CD4-positive, alpha-beta T cell treated with Interleukin-1 beta for 1 hour (primary cell): Measurements from ENCODE around the gene SLITRK3.

Experiments
- DNase-seq, 2 donors: peaks; one replicate each; pipeline ENCODE4 v3.0.0-alpha.2; 2020 to 2022

Gene SLITRK3, protein sequence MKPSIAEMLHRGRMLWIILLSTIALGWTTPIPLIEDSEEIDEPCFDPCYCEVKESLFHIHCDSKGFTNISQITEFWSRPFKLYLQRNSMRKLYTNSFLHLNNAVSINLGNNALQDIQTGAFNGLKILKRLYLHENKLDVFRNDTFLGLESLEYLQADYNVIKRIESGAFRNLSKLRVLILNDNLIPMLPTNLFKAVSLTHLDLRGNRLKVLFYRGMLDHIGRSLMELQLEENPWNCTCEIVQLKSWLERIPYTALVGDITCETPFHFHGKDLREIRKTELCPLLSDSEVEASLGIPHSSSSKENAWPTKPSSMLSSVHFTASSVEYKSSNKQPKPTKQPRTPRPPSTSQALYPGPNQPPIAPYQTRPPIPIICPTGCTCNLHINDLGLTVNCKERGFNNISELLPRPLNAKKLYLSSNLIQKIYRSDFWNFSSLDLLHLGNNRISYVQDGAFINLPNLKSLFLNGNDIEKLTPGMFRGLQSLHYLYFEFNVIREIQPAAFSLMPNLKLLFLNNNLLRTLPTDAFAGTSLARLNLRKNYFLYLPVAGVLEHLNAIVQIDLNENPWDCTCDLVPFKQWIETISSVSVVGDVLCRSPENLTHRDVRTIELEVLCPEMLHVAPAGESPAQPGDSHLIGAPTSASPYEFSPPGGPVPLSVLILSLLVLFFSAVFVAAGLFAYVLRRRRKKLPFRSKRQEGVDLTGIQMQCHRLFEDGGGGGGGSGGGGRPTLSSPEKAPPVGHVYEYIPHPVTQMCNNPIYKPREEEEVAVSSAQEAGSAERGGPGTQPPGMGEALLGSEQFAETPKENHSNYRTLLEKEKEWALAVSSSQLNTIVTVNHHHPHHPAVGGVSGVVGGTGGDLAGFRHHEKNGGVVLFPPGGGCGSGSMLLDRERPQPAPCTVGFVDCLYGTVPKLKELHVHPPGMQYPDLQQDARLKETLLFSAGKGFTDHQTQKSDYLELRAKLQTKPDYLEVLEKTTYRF

DNA sequence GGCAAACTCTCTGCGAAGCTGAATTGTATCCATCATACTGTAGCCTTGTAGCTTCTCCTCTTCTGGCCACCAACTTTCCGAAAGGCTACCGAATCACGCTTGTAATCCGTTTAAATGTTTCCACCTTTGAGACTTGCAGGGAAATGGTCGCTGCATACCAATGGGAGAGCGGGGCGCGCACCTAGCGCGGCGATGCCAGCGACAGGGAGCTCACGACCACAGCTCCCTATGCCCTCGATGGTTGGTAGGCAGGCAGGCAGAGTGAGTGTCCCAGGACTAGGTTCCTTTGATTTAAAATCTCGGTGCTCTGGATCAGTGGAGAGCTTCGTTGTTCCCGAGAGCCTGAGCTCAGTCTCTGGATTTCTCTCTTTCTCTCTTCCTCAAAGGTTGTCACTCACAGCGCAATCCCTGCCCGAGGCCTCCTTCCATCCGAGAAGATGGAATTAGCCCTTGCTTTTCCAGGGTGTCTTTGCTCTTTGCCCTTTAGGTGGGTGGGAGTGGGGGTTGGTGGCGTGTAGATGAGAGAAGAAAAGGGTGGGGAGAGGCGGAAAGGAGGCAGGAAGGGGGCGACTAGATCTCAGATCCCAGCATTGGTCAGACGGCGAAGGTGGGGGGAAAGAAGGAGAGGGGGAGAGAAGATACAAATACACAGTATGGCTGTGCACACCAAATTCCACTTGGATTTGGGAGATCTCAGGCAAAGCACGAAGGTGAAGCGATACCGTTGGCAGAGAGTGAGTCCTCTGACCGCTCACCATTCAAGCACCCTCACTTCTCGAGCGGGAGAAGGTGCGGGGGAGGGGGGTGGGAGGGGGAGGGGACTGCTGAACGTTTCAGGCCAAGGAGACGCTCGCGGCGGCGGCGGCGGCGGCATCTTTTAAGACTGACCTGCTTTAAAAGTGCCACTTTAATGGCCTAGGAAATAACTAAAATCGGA lies at the start of gene SLITRK3:
Gene SLITRK3, minus strand, starts transcription at position 745 of the 937 bp plus-strand sequence. CDS start 5,554 bp downstream, outside the sequence.
- DNase-seq = no peak

DNA sequence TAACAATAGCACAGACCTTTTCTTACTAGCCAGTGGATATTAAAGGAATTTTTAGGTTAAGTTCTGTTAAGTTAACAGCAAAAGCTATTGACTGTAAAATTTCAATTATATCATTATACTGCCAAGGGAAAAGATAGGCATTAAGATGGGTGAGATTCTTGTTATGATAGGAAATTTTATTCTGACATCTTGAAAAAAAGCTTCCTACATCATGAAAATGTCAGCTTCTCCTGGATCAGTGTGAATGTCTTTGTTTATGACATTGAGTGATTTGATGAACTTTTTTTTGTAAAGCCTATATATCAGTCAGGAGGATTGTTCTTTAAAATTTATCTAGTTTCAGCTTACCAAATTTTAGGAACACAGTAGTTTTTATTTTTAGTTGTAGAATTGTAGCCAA lies 47.4 kb upstream of the SLITRK3 start:
- DNase-seq = no peak

DNA sequence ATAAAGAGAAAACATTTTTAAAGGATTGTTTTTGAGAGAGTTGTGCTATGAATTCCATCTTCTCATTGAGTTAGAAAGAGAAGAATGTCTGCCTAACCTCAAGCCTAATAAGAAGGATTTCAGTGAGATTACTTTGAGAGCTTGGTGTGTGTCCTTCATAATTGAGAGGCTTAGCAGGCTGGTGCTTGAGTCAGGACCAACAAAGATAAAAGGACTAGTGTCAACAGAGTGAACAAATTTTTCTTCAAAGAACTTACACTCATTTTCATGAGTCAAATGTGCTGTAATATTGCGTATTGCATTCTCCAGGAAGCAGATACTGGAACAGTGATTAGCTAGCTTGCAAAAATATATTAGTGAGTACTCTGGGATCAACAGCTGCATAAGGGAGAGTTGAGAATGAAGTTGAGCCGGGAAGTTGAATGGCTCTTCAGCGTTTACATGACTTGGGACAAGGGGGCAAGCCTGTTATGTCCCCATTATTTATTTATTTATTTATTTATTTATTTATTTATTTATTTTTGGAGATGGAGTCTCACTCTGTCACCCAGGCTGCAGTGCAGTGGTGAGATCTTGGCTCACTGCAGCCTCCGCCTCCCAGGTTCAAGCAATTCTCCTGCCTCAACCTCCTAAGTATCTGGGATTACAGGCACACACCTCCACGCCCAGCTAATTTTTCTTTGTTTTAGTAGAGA lies 37.5 kb upstream of the SLITRK3 start:
- DNase-seq = no peak

DNA sequence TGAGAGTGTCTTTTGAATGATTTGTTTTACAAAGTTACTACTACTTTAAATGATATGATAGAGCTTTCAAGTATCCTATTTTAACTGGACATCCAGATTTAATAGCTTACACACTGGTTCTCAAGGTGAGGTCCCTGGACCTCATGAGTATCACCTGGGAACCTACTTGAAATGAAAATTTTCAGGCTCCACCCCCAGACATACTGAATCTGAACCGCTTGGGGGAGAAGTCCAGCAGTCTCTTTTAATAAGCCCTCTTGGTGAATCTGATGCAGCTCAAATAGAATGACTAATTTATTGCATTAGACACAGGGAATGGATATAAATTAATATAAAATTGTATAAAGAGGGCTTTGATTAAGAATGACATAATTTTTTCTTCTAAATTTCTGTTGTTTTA lies 29.4 kb upstream of the SLITRK3 start:
- DNase-seq = no peak

DNA sequence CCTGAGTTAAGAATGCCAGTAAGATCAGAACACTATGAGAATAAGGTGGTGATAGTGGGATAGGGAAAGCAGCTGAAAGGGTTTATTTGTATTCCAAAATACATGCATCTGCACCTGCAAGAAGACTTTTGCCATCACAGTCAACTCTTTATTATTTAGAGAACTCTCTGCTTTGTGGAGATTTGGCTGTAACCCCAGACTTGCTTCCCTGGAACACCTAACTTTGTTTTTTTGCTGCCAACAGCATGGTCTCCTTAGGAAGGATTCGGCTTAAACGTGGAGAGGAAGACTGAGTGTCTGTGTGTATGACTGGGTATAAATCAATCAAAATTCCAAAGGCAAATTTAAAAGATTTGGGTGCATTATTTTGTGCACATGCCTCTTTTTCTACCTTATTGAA lies 21.6 kb upstream of the SLITRK3 start:
- DNase-seq = no peak

GRCh38 chr3:165212580-165212979 lies 16.4 kb upstream of the SLITRK3 start:
- no peak for DNase-seq

GRCh38 chr3:165211721-165212120 lies 15.5 kb upstream of the SLITRK3 start:
- DNase-seq = no peak

DNA sequence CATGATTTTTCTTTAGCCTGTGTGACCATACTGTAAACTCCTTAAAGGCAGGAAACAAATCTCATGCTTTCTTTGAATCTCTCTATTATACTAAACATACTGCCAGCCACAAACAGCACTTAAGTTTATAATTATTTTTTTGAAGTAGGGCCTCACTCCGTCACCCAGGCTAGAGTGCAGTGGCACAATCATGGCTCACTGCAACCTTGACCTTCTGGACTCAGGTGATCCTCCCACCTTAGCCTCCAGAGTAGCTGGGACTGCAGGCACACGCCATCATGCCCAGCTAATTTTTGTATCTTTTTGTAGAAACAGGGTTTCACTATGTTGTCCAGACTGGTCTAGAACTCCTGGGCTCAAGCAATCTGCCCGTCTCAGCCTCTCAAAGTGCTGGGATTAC lies 14.5 kb upstream of the SLITRK3 start:
- DNase-seq = no peak

DNA sequence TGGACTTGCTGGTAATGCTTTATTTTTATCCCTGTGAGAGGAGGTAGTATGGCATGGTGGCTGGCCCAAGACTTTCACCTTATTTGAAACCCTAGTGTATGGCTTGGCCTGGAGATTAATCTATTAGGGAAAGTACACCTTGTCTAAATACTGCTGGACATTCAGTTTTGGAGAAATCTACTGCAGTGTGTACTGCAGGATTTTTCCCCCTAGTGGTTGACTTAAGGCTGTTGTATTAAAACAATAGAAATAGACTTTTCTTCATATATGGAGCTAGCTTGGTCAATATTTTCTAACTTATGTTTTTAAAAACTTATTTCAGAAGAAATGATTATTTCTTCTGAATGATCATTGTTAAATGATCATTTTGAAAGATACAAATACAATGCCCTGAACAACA lies 13.9 kb upstream of the SLITRK3 start:
- no peak for DNase-seq

DNA sequence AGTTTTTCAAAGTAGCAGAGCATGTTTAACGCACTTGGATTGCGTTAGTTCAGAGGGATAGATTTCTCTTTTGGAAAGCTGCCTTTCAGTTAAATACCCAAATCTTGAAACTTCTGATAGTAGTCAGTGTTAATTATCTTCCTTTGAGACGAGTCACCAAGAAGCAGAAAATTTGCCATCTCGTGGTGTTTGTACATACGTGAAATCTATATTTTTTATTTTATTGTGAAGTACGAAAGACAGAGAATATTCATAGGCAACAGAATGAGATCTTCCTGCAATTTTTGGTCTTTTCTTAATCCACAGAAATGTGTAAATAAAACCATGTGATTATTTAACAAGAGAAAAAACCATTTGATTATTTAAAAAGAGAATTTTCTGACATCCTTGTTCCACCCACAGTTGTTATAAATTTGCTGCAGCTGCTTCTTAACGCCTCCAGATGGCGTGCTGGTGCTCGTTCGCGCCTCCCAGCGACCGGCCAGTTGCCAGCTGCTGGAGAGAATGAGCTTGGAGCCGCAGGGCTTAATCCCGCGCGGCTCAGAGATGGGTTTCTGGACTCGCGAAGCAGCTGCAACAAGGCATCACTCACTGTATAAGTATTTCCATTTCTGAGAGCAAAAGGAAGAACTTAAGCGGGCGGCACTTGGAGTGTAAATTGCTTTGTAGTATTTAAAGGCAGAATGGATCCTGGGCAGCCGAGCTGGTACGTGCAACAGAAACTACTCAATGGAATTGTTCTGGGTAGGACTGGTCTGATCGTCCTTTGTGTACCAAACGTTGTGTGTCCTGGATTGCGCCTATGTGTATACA lies 10.5 kb upstream of the SLITRK3 start:
- peak in 1 of 2 donors; percentile 3 for DNase-seq

GRCh38 chr3:165204445-165204844 lies 8.3 kb upstream of the SLITRK3 start:
- no peak for DNase-seq

GRCh38 chr3:165202995-165203394 lies 6.8 kb upstream of the SLITRK3 start:
- no peak for DNase-seq

DNA sequence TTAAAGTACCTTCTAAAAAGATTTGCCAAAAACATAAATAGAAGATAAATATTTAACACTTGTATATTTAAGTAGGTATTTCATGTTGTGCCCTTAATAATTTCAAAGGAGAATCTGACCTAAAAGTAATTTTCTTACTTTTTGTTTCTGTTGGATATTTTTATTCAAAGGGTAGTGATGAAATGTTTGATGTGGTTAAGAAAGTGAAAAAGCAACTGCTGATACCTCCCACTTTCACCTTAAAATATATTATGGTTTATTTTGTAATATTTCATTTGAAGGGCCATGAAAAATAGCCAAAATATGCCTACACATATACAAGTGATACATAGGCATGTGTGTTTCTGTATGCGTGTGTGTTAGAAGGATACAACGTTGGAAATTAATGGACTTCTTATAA lies 5.8 kb upstream of the SLITRK3 start:
- no peak for DNase-seq

DNA sequence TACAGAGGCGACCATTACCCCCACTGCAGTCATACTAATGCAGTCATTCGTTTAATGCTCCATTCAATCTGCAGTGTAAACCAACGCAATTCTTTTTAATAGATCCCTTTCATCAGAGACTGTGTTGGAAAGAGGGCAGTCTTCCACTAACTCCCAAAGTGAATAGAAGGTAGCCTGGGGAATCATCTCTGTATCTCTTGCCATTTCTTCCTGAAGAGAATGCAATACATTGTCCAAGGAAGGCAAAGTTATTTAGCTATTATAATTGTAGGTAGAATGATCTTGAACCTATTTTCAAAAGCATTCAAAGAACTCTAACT lies 1.3 kb upstream of the SLITRK3 start:
- no peak for DNase-seq

GRCh38 chr3:165196577-165197480 lies 645 bp upstream of the SLITRK3 start:
- DNase-seq = no peak

DNA sequence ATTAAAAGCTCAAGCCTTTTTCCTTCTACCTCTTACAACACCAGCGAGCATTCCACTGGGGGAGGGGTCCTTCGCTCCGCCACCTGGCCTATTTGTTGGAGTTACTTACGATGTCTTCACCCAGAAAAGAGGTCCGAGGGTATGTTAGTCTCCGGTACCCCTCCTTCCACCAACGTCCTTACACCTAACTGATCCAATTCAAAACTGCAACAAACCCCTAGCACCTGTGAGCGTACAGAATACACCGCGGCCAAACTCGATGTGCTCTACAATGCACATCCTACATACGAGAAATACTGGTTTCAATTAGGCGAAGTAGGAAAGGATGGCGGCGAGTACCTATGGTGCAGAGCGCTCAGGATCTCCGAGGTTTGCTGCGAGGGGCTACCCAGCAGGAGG lies 944 bp downstream of the SLITRK3 start:
- no peak for DNase-seq

DNA sequence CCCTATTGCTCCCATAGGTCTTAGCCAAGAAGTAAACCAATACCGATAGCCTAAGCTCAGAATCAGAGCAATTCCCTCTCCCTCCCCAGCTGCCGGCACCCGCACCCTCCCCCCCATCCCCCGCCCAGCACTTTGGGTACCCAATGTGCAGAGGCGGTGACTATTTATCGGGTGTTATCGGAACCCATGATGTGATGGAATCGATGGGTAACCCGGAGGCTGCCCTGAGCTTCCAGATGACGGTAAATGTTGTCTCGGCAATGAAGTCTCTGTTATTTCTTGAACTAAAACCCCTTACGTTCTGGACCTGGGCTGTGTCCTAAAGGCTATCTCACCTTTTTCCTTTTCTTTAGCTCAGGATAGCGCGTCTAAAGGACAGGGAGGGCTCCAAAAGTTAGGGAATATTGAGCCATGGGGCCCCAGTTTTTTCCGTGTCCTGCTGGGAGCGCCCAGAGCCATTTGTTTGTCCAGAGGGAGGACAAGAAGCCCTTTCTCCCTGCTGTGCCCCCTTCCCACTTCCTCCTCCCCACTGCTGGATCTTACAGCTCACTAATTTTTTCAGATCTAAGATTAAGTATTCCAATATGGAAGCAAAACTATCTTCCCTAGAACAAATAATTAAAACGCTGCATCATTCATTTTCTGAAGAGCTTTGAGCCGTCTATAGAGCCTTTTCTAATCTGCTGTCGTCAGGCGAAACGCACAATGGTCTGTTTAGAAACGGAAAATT lies 1.5 kb downstream of the SLITRK3 start:
- DNase-seq = no peak

GRCh38 chr3:165193366-165194254 lies 2.6 kb downstream of the SLITRK3 start:
- no peak for DNase-seq
